Fibroblast of skin of left quadriceps (primary cell): ENCODE results near the gene SLC12A3.
"Not testable (repeated sequence)": the region's sequence is repeated elsewhere in the genome, so short reads cannot be mapped to it uniquely, and the experiment has no call there.

Source experiments
- DNase-seq, 2 experiments: peaks; one replicate each; pipeline ENCODE4 v3.0.0-alpha.2; 2013; ENCODE audit warnings: low read depth in 2 of 2

Gene SLC12A3

DNA sequence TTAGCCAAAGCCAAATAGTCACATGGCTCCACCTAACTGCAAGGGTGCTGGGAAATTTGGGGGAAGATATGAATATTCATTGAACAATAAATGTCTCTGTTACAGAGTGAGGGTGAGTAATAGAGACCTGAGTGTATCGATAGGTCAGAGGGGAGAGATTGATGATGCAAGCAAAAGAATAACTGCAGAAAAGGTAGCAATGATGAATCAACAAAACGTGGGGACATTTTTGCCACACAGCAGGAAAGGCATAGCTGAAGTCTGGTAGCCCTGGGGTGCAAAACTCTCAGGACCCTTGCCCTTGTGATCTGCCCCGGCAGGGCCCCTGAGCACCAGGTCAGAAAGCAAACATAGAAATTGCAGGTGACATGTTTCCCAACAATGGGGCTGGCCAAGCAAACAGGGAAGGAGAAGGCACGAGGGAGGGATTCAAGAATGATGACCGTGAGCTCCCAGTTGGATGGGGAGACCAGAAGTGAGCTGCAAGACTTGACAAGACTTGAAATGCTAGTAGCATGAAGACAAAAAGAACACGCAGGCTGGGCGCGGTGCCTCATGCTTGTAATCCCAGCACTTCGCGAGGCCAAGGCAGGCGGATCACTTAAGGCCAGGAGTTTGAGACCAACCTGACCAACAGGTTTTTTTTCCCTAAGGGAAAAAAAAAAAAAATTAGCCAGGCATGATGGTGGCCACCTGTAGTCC, 54.2 kb downstream of the SLC12A3 start:
- DNase-seq: no peak

DNA sequence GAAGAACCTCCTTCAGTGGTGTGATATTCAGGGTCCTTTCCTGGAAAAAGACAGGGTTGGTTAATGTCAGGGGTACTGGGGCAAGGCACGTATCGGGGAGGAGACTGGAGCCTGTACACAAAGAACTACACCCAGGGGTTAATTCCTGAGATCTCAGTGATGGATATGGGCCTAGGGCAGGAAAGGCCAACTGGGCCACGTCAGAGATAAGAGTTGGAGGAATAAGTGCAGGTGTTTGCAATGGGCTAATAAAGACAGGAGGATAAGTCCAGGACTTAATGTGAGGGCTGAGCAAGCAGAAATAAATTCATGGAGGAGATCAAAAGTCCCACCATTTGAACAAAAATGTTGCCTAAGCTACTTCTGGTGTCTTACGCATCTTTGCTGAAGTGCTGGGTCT, 56.6 kb downstream of the SLC12A3 start:
- DNase-seq: no peak

DNA sequence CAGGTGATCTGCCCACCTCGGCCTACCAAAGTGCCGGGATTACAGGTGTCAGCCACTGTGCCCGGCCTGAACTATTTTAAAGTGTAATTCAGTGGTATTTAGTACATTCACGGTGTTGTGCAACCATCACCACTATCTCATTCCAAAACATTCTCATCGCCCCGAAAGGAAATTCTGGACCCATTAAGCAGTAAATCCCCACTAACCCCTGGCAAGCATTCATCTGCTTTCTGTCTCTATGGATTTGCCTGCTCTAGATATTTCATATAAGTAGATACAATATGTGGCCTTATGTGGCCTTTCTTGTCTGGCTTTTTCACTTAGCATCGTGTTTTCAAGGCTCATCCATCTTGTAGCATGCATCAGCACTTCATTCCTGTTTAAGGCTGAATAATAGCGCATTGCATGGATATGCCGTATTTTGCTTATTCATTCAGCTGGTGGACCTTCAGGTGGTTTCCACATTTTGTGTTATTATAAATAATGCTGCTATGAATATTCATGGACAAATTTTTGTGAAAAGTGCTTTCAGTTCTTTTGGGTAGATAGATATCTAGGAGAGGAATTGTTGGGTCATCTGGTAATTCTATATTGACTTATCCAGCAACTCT, 58.6 kb downstream of the SLC12A3 start:
- peak in 1 of 2 experiments; percentile 36 for DNase-seq

DNA sequence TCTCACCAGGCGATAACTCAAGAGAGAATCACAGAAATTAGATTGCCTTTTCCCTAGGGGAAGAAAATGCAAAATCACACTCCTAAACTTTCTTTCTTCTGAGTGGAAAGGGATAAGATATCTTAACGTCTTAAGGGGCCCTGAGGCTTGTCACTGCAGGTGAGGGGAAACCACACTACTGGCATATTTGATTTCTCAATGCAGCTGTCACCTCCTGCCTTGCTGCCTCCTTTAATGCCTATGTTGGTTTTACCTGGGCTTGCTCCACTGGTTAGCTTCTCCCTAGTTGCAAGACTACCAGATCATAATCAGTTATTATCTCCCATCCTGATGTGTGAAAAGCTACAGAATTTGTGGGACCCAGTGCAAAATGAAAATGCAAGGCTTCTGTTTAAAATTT, 62.5 kb downstream of the SLC12A3 start:
- DNase-seq: no peak

DNA sequence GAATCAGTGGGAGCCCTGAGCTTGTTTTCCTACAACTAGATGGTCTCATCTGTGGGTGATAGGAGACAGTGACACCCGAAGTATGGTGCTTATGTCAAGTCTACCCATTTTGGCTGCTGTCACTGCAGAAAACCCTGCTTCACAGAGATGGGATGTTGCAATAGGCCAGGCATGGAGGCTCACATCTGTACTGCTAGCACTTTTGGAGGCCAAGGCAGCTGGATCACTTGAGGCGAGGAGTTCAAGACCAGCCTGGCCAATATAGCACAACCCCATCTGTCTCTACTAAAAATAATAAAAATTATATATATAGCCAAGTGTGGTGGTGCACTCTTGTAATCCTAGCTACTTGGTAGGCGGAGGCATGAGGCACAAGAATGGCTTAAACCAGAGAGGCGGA, 64.6 kb downstream of the SLC12A3 start:
- no peak for DNase-seq

DNA sequence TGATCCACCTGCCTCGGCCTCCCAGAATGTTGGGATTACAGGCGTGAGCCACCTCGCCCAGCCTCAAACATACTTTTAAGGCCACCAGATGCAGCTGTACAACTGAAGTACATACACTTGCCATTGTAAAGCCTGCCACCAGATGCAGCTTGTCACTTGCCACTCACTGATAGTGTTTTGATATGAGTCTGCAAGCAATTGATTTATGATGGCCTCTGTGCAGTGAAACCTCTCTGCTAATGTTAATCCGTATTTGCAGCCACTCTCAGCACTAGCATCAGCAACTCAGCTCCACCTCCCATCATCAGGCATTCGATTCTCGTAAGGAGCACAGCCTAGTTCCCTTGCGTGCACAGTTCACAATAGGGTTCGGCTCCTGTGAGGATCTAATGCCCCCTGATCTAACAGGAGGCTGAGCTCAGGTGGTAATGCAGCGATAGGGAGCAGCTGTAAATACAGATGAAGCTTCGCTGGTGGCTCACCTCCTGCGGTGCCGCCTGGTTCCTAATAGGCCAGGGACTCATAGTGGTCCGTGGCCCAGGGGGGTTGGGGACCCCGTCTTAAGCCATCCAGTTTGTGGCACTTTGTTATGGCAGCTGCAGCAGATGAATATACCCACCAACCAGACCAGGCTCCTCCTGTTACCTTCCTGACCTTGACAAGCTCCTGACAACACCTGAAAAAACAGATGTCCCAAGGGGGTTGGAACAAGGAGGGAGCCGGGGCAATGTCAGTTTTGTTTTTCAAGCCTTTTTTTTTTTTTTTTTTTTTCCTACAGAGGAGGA, 65.7 kb downstream of the SLC12A3 start:
- DNase-seq: no peak

DNA sequence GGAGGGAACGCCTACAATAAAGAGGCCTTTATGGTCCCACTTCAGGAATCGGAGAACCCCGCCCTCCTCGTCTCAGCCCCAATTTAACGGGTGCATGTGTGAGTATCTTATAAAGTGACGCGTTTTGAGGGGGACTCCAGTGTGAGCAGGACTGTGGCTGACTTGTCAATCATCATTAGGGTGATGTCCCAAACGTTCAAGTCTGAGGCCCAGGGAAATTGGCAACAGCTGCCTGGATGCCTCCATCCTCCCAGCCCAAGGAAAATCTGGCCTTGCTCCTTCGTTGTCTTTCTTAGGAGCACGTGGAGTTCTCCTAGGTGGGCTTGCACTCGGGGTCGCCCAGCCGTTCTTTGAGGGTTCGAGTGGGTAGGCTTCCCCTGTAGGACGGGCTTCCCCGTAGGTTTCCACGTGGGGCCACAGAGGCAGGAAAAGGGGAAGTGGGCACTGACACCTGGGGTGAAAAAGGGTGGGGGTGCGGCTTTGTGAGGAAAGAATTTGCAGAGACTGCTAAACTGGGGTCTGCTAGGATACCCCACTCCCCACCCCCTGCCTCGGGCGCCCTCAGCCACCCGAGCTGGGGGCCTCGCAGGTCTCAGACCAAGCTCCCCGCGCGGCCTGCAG, 66.4 kb downstream of the SLC12A3 start:
- no peak for DNase-seq

DNA sequence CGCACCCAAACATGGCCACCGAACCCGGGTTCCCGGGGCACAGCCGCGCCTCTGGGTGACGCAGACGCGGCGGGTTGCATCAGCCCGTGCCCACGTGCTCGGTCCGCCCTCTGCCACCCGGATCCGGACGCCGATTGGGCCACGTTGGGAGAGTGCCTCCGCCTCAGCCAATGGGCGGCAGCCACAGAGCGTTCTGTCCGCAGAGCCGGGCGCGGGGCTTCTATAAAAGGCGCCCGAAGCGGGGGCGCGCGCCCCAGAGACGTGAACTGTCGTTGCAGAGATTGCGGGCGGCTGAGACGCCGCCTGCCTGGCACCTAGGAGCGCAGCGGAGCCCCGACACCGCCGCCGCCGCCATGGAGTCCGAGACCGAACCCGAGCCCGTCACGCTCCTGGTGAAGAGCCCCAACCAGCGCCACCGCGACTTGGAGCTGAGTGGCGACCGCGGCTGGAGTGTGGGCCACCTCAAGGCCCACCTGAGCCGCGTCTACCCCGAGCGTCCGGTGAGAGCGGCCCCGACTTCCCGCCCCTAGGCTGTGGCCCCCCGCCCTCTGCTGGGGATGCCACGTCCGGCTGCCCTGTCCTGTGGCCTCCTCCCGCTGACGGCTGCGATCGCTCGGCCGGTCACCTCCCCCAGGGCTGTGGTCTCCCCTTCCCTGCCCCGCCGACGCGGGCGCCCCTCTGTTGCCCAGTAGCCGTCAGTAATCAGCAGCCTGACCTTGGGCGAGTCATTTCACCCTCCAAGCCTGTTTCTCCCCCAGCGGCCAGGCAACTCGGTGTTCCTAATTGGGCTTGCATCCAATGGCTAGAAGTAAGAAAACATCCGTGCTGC, 67.1 kb downstream of the SLC12A3 start, which contains the start of gene HERPUD1:
HERPUD1 (plus strand) TSS at position 251 of the 829 bp plus-strand sequence; CDS start at position 354, 103 bp downstream.
- peak; percentile 97 for DNase-seq

DNA sequence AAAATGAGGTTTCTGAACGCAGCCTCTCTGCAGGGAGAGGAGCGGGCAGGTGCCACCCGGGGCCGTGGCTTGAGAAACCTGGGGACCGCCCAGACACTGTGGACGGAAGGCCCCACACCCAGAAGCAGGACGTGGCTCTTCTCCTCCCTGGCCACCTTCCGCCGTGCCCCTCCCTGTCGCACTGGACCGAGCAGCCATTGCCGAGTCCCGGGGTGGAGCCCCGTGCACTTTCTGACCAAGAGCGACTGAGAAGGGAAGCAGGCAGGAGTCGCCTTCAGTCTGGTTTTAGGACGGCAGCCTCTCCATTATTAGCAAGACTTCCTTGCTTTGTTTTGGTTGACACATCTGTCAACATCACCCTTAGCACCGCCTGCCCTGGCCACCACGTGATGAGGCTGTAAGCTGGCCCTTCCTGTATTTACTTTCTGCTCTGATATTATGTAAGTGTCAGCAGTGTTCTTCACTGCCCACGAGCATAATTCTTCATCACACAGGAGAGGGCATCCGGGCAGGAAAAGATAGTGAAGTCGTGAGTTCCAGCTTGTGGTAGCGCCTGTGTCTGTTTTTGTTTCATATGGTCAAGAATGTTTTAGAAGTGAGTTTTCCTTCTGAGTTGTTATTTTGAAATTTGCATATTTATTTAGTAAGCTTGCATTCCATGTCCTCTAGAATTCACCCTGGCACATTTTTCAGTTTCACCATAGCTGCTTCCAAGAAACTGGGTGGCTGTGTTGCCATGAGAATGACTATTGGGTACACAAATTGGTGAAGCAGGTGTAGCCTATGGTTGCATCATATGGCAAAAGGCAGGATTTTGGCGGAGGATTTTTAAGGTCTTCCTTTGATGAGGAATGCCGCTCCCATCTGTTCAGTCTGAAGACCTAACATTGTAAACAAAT, 68.0 kb downstream of the SLC12A3 start:
- no peak for DNase-seq

DNA sequence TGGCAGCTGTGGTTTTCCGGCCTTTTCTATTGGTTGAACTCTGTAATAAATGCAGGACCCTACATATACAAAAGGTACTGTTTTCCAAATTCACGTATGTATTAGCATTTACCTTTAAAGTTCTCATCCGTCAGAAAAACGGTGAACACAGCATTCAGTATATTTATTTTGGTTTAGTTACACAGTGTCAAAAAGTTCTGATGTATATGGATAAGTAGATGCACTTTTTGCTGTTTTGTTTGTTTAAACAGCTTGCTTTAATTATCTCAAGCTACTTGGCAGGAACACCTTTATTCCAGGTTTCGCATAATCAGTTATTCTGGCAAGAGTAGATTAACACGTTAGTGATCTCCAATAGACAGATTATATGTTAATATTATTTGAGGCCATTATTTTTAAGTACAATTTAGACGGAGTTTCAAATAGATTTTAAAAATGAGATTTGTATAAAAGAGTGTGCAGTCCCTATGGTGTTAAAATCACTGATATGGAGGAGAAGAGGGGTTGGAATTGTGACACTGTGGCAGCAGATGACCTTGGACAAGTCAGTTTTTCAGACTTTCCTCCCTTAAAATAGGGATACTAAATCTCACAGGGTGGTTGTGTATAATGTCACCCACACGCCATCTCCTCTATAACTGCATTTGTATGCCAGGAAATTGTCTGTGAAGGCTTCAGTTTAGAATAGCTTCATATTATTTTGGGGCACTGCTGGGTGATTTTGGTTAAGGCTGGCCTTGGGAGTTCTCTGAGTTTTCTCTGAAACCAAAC, 69.0 kb downstream of the SLC12A3 start:
- no peak for DNase-seq

DNA sequence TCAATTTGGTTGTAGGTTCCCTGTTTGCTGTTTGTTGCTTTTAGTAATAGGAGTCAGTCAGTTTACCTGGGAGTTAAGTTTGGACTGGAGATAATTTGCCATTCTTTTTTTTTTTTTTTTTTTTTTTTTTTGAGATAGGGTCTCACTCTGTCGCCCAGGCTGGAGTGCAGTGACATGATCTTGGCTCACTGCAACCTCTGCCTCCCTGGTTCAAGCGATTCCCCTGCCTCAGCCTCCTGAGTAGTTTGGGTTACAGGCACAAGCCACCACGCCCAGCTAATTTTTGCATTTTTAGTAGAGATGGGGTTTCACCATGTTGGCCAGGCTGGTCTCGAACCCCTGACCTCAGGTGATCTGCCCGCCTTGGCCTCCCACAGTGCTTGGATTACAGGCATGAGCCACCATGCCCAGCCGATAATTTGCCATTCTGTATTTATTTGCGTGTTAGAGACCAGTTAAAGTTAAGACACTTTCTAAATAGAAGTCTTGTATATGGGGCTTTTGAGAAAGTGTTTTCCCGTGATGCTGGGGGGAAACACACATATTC, 69.7 kb downstream of the SLC12A3 start:
- DNase-seq: not testable (repeated sequence)

DNA sequence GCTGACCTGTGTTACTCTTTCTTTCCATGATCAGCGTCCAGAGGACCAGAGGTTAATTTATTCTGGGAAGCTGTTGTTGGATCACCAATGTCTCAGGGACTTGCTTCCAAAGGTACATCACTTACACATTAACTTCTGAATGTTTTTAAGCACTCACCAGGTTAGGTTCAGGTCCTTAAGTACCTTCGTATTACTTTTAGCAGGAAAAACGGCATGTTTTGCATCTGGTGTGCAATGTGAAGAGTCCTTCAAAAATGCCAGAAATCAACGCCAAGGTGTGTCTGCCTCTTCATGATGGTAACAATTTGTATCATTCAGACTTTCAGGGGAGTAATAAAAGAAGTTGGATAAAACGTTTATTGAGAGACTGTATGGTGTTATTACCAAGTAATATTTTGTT, 70.2 kb downstream of the SLC12A3 start:
- DNase-seq: no peak

DNA sequence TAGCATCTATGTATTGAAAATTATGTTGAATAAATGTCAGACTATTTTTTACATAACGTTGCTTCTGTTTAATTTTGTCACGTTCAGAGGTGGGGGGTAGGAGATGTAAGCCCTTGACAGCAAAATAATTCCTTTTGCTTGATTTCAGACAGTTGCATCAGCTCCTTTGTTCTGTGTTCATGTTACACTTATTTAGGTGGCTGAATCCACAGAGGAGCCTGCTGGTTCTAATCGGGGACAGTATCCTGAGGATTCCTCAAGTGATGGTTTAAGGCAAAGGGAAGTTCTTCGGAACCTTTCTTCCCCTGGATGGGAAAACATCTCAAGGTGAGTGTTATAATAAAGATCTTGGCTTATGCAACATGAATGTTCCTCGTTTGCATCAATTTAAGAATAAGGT, 71.5 kb downstream of the SLC12A3 start:
- DNase-seq: no peak

DNA sequence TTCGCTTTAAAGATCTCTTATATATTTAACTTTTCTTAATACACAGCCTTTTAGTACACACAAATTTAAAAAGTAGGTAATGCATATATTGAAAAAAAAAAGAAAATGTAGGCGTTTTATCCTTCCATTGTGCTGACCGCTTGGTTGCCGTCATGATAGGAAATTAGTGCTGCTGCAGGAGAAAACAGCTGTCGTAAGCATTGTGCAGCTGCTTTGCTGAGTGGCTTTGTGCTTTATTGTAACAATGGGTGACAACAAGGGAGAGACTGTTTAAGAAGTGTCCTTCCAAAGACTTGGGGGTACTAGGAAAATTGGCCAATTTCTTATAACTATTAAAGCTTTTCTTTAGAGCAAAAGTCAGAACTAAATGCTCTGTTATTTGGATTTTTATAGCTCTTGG, 71.9 kb downstream of the SLC12A3 start:
- no peak for DNase-seq

DNA sequence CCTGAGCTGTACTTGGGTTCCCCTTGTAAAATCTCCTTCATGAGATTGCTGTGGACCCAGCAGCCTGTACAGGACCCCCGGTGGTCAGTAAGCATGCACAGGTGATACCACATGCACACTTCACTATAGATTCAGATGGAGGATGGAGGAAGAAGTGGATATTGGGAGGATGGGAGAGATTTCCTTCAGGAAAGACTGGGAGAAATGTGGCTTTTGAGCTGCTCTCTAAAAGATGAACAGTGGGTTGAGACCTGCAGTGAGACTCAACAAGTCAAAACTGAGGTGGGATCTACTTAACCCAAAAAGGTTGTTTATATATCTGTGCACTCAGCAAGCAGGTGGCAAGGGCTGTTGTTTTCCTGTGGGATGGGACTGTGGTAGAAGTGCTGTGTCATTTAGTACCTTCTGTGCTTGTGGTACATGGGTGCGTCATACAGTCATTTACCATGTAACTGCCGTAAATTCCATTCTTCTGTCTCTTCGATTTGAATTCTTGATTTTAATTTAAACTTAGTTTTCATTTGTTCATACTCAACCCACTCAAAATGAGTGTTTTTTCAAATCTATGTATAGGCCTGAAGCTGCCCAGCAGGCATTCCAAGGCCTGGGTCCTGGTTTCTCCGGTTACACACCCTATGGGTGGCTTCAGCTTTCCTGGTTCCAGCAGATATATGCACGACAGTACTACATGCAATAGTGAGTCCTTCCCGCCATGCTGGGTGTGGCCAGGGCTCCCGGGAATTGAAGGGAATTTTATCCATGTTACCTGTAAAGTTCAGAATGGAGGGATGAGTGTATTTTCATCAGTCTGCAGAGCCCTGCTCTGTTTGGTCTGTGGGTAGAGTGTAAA, 73.9 kb downstream of the SLC12A3 start:
- no peak for DNase-seq

DNA sequence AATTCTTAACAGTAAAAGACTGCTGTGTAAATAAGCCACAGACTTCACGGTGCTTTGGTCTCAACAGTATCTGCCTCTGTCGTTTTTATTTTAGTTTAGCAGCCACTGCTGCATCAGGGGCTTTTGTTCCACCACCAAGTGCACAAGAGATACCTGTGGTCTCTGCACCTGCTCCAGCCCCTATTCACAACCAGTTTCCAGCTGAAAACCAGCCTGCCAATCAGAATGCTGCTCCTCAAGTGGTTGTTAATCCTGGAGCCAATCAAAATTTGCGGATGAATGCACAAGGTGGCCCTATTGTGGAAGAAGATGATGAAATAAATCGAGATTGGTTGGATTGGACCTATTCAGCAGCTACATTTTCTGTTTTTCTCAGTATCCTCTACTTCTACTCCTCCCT, 74.8 kb downstream of the SLC12A3 start:
- DNase-seq: no peak

DNA sequence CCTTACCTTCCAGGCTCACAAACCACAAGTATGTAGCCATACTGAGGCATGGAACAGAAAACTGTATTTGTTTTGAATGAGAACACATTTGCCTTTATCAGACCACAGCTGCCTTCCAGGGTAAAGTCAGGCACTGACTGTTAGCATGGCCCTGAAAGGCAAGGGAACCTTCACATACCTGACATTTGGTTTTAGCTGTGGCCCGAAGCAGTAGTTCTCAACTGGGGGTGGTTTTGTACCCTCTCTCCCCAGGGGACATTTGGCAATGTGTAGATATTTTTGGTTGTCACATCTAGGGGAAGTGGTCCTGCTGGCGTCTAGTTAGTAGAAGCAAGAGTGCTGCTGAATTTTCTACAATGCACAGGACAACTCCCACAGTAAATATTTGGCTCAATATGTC, 76.1 kb downstream of the SLC12A3 start:
- DNase-seq: no peak

DNA sequence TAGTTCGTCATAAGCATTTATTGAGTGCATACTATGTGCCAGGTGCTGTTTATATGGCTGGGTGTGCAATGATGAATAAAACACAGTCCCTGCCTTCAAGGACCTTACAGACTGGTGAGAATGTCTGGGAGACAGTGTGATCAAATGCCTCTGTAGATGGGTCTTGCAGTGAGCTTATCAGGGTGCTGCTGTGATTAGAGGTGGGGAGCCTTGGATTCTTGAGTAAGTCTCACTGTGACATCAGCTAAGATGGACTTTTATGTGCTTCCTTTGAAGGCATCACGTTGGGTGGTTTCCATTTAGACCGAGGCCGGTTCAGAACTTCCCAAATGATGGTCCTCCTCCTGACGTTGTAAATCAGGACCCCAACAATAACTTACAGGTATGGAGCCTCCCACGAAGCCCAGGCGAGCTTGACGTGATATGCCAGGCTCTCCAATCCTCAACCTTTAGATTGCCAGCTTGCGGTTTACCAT, 76.9 kb downstream of the SLC12A3 start:
- DNase-seq: no peak
